ENCODE measurements around the gene CNTN1.

DNA sequence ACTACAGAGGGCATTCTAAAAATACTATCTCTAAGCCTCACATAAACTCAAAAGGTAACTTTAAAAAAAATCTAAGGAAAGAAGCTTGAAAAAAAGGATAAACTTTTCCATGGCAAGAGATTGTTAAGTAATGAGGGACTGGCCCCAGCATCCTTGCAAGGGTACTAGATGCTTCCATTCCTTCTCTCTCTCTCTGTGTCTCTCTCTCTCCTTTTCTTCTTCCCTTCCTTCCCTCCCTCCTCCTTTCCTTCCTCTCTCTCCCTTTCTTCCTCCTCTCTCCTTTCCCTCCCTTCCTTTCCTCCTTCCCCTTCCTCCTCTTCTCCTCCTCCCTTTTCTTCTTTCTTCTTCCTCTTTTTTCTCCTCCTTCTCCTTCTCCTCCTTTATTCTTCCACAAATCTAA is 23.8 kb downstream of the CNTN1 start:
- no peak for TF ChIP-seq POLR2A (IDR thresholded peaks at IDR 0.05)
- TF ChIP-seq, protein P1, sequence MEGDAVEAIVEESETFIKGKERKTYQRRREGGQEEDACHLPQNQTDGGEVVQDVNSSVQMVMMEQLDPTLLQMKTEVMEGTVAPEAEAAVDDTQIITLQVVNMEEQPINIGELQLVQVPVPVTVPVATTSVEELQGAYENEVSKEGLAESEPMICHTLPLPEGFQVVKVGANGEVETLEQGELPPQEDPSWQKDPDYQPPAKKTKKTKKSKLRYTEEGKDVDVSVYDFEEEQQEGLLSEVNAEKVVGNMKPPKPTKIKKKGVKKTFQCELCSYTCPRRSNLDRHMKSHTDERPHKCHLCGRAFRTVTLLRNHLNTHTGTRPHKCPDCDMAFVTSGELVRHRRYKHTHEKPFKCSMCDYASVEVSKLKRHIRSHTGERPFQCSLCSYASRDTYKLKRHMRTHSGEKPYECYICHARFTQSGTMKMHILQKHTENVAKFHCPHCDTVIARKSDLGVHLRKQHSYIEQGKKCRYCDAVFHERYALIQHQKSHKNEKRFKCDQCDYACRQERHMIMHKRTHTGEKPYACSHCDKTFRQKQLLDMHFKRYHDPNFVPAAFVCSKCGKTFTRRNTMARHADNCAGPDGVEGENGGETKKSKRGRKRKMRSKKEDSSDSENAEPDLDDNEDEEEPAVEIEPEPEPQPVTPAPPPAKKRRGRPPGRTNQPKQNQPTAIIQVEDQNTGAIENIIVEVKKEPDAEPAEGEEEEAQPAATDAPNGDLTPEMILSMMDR (IDR thresholded peaks at IDR 0.05 in 4 of 5, conservative IDR thresholded peaks at IDR 0.05 in 1 of 5): no peak

All from gastrocnemius medialis (tissue), 4 donors.